Fibroblast of mammary gland (primary cell): Measurements from ENCODE around the gene RYR2.
A peak's percentile ranks its signal among the peaks of the same experiment; 100 is the strongest.

Source experiments
- DNase-seq: peaks from one replicate; pipeline ENCODE4 v3.0.0-alpha.2; 2010; ENCODE audit warnings: low read depth
- H3K4me3 ChIP-seq: 2 replicates; pipeline ENCODE4 v1.5.1; 2011; ENCODE audit warnings: low read depth, mild to moderate bottlenecking, low read length, moderate library complexity; ENCODE audit not compliant: control insufficient read depth
- TF ChIP-seq, protein P1 (sequence below): conservative IDR thresholded peaks from 2 replicates; pipeline ENCODE4 v1.5.1; 2011; ENCODE audit warnings: low read depth, low read length, inconsistent platforms; ENCODE audit not compliant: control insufficient read depth, insufficient read depth

RYR2 gene

DNA sequence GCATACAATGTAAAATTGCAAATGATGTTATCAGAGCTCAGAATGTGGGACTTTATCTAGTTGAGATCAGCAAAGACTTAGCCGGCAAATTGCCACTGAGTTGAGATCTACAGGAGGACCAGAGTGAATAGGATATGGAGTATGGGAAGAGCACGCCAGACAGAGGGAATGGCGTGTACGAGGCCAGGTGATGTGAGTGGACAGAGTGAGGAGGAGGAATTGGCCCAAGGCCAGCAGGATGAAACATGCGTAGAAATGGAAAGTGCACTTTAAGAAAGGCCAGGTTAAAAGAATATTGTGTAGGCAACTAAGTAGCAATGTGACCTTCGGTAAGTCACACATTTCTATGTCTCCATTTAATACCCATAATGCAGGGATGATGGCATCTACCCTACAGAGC, 637.7 kb downstream of the RYR2 start:
- no peak for DNase-seq
- TF ChIP-seq, protein P1, sequence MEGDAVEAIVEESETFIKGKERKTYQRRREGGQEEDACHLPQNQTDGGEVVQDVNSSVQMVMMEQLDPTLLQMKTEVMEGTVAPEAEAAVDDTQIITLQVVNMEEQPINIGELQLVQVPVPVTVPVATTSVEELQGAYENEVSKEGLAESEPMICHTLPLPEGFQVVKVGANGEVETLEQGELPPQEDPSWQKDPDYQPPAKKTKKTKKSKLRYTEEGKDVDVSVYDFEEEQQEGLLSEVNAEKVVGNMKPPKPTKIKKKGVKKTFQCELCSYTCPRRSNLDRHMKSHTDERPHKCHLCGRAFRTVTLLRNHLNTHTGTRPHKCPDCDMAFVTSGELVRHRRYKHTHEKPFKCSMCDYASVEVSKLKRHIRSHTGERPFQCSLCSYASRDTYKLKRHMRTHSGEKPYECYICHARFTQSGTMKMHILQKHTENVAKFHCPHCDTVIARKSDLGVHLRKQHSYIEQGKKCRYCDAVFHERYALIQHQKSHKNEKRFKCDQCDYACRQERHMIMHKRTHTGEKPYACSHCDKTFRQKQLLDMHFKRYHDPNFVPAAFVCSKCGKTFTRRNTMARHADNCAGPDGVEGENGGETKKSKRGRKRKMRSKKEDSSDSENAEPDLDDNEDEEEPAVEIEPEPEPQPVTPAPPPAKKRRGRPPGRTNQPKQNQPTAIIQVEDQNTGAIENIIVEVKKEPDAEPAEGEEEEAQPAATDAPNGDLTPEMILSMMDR, result no peak
- H3K4me3 ChIP-seq, result no peak overlapping the region

DNA sequence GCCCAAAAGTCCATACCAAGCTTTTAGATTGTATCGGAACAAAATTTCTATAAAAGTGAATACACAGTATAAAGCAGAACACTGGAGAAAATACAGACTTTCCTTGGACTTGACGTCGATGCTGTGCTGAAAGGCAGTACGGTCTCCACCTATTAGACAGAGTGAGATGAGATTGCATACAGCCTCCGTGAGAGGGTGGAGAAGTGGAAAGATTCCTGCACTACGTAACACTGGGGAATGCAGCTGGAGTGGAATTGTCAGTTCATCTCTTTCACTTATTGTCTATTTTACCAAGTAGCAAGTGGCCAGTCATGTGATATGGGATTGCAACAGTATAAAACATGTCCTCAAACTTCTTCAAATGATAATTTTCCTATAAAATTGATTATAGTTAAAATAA, 639.2 kb downstream of the RYR2 start:
- H3K4me3 ChIP-seq, result no peak overlapping the region
- DNase-seq, result no peak
- TF ChIP-seq, protein P1, result no peak

DNA sequence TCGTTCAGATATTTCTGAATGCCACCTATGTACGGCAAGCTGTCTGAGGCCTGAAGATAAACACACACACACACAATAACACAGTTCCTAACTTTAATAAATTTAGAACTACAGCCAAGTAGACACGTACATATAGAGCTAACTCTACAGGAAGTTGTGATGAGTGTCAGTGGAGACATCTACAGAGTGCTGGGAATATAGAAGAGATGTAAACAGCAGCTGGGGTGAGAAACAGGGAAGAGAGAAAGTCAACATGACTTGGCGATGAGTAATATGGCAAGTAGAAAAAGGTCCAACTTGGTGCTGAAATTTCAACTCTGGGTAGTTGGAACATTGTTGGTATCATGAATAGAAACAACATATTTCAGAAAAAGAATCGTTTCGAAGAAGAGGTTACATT, 642.3 kb downstream of the RYR2 start:
- TF ChIP-seq, protein P1, result no peak
- H3K4me3 ChIP-seq, result no peak overlapping the region
- peak; percentile 4 for DNase-seq

DNA sequence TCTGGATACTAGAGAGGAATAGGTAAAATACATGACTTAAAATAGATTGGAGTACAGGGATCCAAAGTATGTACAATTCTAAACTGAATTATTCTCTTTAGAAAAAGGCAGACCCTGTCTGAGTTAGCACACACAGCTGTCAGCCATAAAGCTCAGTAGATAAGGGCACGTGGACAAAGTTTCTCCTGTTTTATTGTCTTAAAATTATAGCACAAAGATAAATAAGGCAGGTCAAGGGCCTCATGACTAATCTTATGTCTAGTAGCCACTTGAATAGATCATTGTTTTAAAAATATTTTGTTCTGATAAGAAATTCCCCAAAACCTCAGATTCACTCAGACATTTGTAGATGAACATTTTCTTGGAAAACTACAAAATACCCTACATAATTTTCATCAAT, 643.6 kb downstream of the RYR2 start:
- H3K4me3 ChIP-seq, result no peak overlapping the region
- DNase-seq, result no peak
- TF ChIP-seq, protein P1, result no peak

DNA sequence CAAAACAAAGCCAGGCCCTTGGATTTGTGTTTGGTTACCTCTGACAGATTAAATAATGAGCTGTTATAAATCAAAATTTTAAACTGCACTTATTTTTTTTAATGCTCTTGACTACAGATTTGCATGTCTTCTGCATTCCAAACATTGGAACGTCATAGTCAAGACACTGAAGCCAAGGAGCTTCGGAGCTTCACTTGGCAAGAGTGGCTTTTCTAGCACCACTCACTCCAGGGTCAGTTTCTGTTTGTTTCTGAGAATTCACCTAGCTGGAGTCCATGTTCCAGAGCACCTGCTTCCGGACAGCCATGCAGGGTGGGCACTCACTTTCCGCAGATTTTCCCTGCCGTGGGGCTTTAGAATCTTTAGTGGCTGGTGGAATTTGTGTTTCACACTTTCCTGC, 645.8 kb downstream of the RYR2 start:
- DNase-seq, result no peak
- TF ChIP-seq, protein P1, result no peak
- H3K4me3 ChIP-seq, result no peak overlapping the region

DNA sequence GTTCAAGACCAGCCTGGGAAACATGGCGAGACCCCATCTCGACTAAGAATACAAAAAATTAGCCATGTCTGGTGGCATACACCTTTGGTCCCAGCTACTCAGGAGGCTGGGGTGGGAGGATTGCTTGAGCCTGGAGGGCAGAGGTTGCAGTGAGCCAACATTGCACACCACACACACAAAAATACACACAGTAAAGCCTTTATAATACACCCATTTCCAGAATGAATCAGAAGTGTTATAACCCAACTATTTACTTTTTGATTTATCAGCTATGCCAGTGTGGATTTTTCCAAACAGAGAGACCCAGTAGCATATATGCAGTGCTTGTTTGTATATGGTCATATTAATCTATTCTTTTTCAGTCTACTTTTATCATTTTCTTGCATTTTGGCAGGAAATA, 648.7 kb downstream of the RYR2 start:
- no peak for DNase-seq
- TF ChIP-seq, protein P1, result no peak
- H3K4me3 ChIP-seq, result no peak overlapping the region

DNA sequence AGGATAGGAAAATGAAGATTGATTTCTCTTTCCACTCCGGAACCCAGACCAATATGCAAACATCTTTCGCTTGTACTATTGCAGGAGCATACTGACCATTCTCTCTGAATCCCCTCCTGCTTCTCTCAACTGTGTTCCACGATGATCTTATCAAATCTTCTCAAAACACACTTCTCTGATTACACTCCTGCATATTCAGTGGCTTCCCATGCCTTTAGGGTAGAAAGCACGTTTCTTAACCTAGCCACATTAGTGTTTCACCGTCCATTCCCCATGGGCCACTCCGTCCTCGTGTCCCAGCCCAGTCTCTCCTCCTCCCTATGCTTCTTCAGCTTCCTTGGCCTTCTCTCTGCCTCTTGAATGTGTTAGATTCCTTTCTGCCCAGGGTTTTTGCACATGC, 650.3 kb downstream of the RYR2 start:
- H3K4me3 ChIP-seq, result no peak overlapping the region
- TF ChIP-seq, protein P1, result no peak
- no peak for DNase-seq
